Kidney epithelial cell (primary cell): ENCODE results near the gene DAAM2. TPM values are rescaled to one million over a fixed set of nuclear protein-coding genes. Genes with fewer than 3 reads are reported as not detected.

Experiments used
- DNase-seq: peaks from one replicate; pipeline ENCODE4 v3.0.0-alpha.2; 2010; ENCODE audit warnings: low read depth
- H3K27me3 ChIP-seq: 2 replicates; pipeline ENCODE4 v1.6.0; 2011; ENCODE audit warnings: low read length; ENCODE audit not compliant: control insufficient read depth, insufficient read depth
- H3K36me3 ChIP-seq: 2 replicates; pipeline ENCODE4 v1.5.1; 2011; ENCODE audit warnings: low read length; ENCODE audit not compliant: control insufficient read depth, insufficient read depth
- H3K4me3 ChIP-seq: 2 replicates; pipeline ENCODE4 v1.5.1; 2011; ENCODE audit warnings: low read depth, mild to moderate bottlenecking, control low read depth, low read length
- total RNA-seq: library from RNA; depleted of rRNA; stranded (reverse); fragments of >200 nt; gene quantifications from 2 replicates; pipeline ENCODE4 v1.2.3, GENCODE V29; 2015
- TF ChIP-seq, protein P1 (sequence below): IDR thresholded peaks from 2 replicates; pipeline ENCODE4 v1.5.1; 2011; ENCODE audit warnings: mild to moderate bottlenecking, moderate library complexity, low read length, control low read depth, inconsistent platforms; ENCODE audit not compliant: insufficient read depth, poor library complexity, severe bottlenecking

Gene DAAM2
- total RNA-seq, 1 donor from 2014 or later = 1.3 TPM

DNA sequence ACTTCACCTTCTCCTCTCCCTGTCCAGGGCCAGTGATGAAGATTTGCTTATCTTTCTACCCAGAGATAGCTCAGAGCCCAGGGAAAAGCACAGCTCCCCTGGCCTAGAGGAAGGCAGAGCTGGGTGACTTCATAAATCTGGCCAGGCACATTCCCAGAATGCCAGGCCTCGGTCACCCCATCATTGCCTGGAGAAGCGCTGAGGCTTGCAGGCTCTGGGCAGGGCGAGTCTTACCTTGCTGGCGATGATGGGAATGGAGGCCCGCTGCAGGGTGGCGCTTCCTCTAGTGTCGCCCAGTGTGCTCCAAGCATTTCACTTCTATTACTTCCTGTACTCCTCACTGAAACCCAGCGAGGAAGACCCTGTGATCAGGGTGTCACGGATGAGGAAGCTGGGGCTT, 60.1 kb downstream of the DAAM2 start:
- Histone ChIP-seq H3K27me3 (no peaks in the 10 kb centered on the region), H3K36me3 (no peaks in the 10 kb centered on the region), H3K4me3 (no peak overlapping the region)
- no peak for DNase-seq
- TF ChIP-seq, protein P1, sequence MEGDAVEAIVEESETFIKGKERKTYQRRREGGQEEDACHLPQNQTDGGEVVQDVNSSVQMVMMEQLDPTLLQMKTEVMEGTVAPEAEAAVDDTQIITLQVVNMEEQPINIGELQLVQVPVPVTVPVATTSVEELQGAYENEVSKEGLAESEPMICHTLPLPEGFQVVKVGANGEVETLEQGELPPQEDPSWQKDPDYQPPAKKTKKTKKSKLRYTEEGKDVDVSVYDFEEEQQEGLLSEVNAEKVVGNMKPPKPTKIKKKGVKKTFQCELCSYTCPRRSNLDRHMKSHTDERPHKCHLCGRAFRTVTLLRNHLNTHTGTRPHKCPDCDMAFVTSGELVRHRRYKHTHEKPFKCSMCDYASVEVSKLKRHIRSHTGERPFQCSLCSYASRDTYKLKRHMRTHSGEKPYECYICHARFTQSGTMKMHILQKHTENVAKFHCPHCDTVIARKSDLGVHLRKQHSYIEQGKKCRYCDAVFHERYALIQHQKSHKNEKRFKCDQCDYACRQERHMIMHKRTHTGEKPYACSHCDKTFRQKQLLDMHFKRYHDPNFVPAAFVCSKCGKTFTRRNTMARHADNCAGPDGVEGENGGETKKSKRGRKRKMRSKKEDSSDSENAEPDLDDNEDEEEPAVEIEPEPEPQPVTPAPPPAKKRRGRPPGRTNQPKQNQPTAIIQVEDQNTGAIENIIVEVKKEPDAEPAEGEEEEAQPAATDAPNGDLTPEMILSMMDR = no peak

DNA sequence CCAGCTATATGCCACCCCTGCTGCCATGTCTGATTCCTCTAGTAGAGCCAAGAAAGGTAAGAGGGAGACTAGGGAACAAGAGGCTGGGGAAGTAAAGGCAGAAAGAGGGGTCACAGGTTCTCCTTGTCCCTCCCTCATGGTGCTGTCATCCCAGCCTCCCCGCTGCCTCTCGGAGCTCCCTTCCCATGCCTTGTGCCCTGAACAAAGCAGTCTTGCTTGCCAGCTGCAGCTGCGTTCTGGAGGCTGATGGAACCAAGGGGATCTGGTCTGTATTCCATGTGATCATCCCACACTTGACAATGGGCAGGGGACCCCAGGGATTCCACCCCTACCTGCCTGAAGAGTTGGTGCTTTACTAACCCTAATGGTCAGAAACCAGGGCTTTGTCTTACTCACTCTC, 61.4 kb downstream of the DAAM2 start:
- TF ChIP-seq, protein P1 = no peak
- no peak overlapping the region for H3K4me3 ChIP-seq
- DNase-seq = no peak
- H3K36me3 ChIP-seq = no peaks in the 10 kb centered on the region
- no peaks in the 10 kb centered on the region for H3K27me3 ChIP-seq

DNA sequence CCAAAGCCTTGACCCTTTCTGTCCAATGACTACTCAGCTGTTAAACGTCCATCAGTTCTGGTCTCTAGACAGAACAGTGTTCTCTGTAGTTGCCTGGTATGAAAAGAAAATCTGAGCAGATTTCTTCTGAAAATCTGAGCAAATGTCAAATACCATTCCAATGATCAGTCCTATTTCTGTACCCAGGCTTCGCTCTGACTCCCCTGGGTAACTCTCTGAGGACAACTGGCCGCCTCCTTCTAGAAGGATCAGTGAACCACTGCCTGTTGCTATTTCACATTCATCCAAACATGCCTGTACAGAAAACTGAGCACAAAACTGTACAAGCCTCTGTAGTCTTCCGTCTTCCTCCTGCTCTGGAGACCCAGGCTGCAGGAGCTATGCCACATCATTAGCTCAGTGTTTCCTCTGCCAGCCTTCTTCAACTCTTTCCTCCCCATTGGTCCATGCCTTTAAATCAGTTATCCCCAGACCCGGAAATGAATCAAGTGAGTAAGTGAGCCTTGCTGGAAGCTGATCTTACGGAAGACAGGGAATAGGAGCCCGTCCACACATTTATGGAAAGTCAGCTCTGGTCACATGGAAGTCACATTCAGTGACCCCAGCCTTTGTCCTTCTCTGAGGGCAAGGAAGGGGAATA, 63.3 kb downstream of the DAAM2 start:
- TF ChIP-seq, protein P1 = no peak
- Histone ChIP-seq H3K27me3 (no peaks in the 10 kb centered on the region), H3K36me3 (no peaks in the 10 kb centered on the region), H3K4me3 (no peak overlapping the region)
- DNase-seq = no peak

DNA sequence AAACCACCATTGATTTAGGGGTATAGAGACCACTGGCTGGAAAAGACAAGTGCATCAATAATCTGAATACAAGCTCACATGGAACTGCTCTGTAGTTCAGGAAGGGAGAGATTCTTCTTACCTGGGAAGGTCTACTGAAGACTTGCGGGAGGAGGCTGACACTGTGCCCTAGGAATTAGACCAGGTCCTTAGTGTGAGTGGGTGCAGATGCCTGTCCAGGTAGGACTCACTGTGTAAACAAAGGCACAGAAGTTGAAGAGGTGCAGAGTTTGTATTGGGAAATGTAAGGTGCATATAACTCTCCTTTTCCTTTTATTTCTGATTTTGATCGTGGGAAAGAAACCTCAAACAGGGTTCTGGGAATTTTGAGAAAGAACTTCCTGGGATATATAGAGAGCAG, 66.8 kb downstream of the DAAM2 start:
- no peak for DNase-seq
- H3K36me3 ChIP-seq = no peaks in the 10 kb centered on the region
- H3K27me3 ChIP-seq = no peaks in the 10 kb centered on the region
- H3K4me3 ChIP-seq = no peak overlapping the region
- TF ChIP-seq, protein P1 = no peak

DNA sequence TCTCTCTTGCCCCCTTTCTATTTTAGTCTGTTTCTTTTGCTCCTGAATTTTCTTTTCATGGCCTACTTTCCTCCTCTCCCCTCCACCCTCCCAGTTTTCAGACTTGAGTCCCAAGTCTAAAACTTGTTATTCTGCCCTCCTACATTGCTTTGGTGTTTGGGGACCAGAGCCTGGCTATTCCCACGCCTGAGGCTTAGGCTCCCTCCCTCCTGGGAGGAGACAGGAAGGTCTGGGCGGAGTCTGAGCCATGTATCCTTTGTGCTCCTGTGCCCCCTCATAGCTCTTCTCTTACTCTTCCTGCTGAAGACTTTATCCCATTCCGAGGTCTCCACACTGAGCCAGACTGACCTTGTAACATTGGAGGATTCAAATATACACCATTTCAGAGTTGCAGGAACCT, 69.5 kb downstream of the DAAM2 start:
- Histone ChIP-seq H3K4me3 (no peak overlapping the region), H3K36me3 (no peaks in the 10 kb centered on the region), H3K27me3 (no peaks in the 10 kb centered on the region)
- TF ChIP-seq, protein P1 = no peak
- no peak for DNase-seq
